ENCODE results near the gene CENPV. TPM values are rescaled to one million over a fixed set of nuclear protein-coding genes. Genes with fewer than 3 reads are reported as not detected.
A peak's percentile ranks its signal among the peaks of the same experiment; 100 is the strongest.
"Not testable (repeated sequence)": the region's sequence is repeated elsewhere in the genome, so short reads cannot be mapped to it uniquely, and the experiment has no call there.

CENPV gene
- total RNA-seq, 5 donors from 2014 or later (not counting 1 experiment from before 2014, with no cell fraction given) = 12.7 to 20.0 (median 17.8) TPM

DNA sequence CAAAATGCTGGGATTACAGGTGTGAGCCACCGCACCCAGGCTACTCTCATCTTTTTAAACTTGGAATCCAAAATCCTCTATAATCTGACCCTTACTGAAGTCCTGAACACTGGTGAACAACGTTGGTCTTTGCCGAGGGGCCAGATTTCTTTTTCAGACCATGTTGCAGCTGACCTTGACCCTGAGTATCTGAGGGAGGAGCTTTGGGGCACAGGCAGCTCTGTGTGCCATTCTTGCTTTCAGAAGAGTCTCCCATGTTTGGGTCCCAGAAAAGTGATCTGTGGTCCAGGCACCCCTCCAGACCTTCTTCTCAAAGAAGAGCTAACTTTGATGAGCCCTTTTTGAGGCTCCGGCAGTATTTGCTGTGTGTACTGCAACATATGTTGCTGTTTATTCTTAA lies 50.4 kb downstream of the CENPV start:
- no peak for ATAC-seq (replicated peaks in 1 of 4)
- ChIA-PET POLR2A (no interaction called here), CTCF (interaction anchor here in 1 of 2 donors (0.7 kb wide), 1 partner anchor 13 kb away, joined by 3 read pairs; no protein-coding TSS in a partner anchor)
- DNase-seq = no peak
- Histone ChIP-seq H3K4me3 (ENCODE audit: control insufficient read depth in 1 of 2, extremely low read depth in 1 of 2, low read length in 1 of 2) (no peak overlapping the region), H3K36me3 (ENCODE audit: control insufficient read depth in 2 of 2, extremely low read depth in 1 of 2, insufficient read depth in 1 of 2, low read length in 1 of 2) (peaks cover 5 to 20% of the 10 kb centered on the region in 2 donors), H3K27me3 (replicated peaks in 1 of 2; ENCODE audit: control insufficient read depth in 2 of 2, extremely low read depth in 1 of 2, insufficient read depth in 2 of 2, low read length in 1 of 2) (no peaks in the 10 kb centered on the region), H3K4me1 (ENCODE audit: control insufficient read depth in 1 of 2, extremely low read depth in 1 of 2, insufficient read depth in 2 of 2, low read length in 2 of 2) (peaks cover 0 to 10% of the 10 kb centered on the region in 2 experiments), H3K27ac (ENCODE audit: low read length) (no peak overlapping the region), H3K9me3 (no peaks in the 10 kb centered on the region)
- no peak overlapping the region for H3K4me3 Mint-ChIP-seq
- WGBS (ENCODE audit: insufficient coverage) = 100% methylated on average over 1 of the region's 4 CpGs
- H3K36me3 Mint-ChIP-seq = peaks cover 29% of the 10 kb centered on the region
- H3K27ac Mint-ChIP-seq = no peak overlapping the region
- peaks cover 13% of the 10 kb centered on the region in 3 donors for H3K4me1 Mint-ChIP-seq
- no peaks in the 10 kb centered on the region for H3K9me3 Mint-ChIP-seq
- H3K27me3 Mint-ChIP-seq = no peaks in the 10 kb centered on the region

DNA sequence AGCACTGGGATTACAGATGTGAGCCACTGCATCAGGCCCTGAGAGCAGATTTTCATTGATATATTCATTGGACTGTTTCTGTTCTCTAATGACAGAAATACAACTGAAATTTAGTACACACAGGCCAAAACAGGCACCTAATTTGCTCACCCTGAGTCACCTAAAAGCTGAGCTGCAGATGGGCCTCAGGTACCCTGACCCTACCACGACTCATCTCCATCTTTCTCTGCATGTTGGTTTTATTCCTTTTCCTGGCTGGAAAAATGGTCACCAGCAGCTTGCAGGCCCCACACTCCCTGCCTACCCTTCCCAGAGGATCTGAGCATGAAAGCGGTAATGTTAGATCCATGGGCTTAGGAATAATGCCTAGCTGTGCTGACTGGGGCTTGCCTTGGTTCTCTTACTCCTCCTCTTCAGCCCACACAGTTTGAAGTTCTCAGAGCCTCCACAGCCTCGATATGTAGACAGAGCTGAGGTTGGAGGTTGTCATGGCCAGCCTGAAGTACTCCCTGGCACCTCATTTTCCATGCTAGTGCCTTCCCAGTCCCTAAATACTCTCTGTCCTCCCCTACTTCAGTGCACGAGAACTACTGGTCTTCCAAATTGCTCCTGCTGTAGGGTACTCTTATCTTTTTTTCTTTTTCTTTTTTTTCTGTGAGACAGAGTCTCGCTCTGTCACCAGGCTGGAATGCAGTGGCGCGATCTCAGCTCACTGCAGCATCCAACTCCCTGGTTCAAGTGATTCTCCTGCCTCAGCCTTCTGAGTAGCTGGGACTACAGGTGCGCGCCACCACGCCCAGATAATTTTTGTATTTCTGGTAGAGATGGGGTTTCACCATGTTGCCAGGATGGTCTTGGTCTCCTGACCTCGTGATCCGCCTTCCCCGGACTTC lies 51.1 kb downstream of the CENPV start:
- H3K27ac Mint-ChIP-seq = no peak overlapping the region

DNA sequence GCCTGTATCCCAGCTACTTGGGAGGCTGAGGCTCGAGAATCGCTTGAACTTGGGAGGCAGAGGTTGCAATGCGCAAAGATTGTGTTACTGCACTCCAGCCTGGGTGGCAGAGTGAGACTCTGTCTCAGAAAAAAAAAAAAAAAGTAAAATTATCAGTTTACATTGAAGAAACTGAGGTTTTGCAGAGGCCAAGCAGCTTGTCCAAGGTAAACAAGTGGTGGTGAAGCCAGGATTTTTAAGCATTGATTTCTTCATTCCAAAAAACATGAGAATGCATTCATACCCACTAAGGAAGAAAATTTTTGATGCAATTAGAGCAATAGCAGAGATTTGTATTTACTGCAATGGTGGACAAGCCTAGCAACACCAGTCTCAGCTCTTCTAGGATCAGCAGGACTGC lies 52.7 kb downstream of the CENPV start:
- H3K27ac Mint-ChIP-seq = no peak overlapping the region
- no peaks in the 10 kb centered on the region for H3K9me3 Mint-ChIP-seq
- DNase-seq (no peak), ATAC-seq (replicated peaks in 1 of 4) (no peak)
- Histone ChIP-seq H3K9me3 (no peaks in the 10 kb centered on the region), H3K4me3 (ENCODE audit: control insufficient read depth in 1 of 2, extremely low read depth in 1 of 2, low read length in 1 of 2) (no peak overlapping the region), H3K36me3 (ENCODE audit: control insufficient read depth in 2 of 2, extremely low read depth in 1 of 2, insufficient read depth in 1 of 2, low read length in 1 of 2) (peaks cover 5 to 17% of the 10 kb centered on the region in 2 donors), H3K4me1 (ENCODE audit: control insufficient read depth in 1 of 2, extremely low read depth in 1 of 2, insufficient read depth in 2 of 2, low read length in 2 of 2) (peaks cover 0 to 14% of the 10 kb centered on the region in 2 experiments), H3K27ac (ENCODE audit: low read length) (no peak overlapping the region), H3K27me3 (replicated peaks in 1 of 2; ENCODE audit: control insufficient read depth in 2 of 2, extremely low read depth in 1 of 2, insufficient read depth in 2 of 2, low read length in 1 of 2) (no peaks in the 10 kb centered on the region)
- peaks cover 24% of the 10 kb centered on the region for H3K36me3 Mint-ChIP-seq
- H3K27me3 Mint-ChIP-seq = no peaks in the 10 kb centered on the region
- POLR2A ChIA-PET = no interaction called here
- CTCF ChIA-PET = no interaction called here
- WGBS (ENCODE audit: insufficient coverage) = 100% methylated on average over 1 of the region's 3 CpGs
- peaks cover 14 to 28% (median 27%) of the 10 kb centered on the region in 3 donors for H3K4me1 Mint-ChIP-seq
- no peak overlapping the region for H3K4me3 Mint-ChIP-seq

More for the DNA sequence above, 51.1 kb downstream of the CENPV start:
- DNase-seq = no peak
- no peak overlapping the region for H3K4me3 Mint-ChIP-seq
- Histone ChIP-seq H3K36me3 (ENCODE audit: control insufficient read depth in 2 of 2, extremely low read depth in 1 of 2, insufficient read depth in 1 of 2, low read length in 1 of 2) (peaks cover 5 to 20% of the 10 kb centered on the region in 2 donors), H3K4me1 (ENCODE audit: control insufficient read depth in 1 of 2, extremely low read depth in 1 of 2, insufficient read depth in 2 of 2, low read length in 2 of 2) (peaks cover 0 to 14% of the 10 kb centered on the region in 2 experiments), H3K4me3 (ENCODE audit: control insufficient read depth in 1 of 2, extremely low read depth in 1 of 2, low read length in 1 of 2) (no peak overlapping the region), H3K9me3 (no peaks in the 10 kb centered on the region), H3K27me3 (replicated peaks in 1 of 2; ENCODE audit: control insufficient read depth in 2 of 2, extremely low read depth in 1 of 2, insufficient read depth in 2 of 2, low read length in 1 of 2) (no peaks in the 10 kb centered on the region), H3K27ac (ENCODE audit: low read length) (no peak overlapping the region)
- H3K4me1 Mint-ChIP-seq = peaks cover 14 to 19% (median 19%) of the 10 kb centered on the region in 3 donors
- WGBS (ENCODE audit: insufficient coverage) = 99% methylated on average over 8 of the region's 13 CpGs
- no peaks in the 10 kb centered on the region for H3K9me3 Mint-ChIP-seq
- no peaks in the 10 kb centered on the region for H3K27me3 Mint-ChIP-seq
- CTCF ChIA-PET = interaction anchor here in 1 of 2 donors (0.7 kb wide), 1 partner anchor 400 kb away, joined by 6 read pairs; no protein-coding TSS in a partner anchor
- peaks cover 25% of the 10 kb centered on the region for H3K36me3 Mint-ChIP-seq
- POLR2A ChIA-PET = no interaction called here
- no peak for ATAC-seq (replicated peaks in 1 of 4)

DNA sequence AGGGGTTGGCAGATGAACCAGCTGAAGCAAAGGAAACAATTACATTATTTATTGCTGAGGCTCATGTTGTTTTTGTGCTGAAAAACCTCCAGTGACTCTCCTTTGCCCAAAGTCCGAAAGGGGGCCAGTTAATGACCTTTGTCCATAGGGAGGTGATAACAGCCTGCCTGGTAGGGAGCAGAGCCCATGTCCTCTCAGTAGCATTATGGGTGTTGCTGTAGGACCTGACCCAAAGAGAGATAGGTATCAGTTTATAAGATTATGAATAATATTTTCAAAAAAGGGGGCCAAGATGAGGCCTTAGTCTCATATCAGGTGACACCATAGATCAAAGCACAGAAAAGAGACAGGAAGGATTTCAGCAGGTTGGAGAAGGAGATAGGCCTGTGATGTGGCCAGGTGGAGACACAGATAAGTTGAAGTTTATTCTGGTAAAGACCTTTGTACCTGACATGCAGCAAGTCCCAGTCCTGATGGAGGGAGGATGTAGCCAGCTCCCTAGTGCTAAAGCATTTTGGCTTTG lies 55.1 kb downstream of the CENPV start:
- H3K9me3 Mint-ChIP-seq = no peaks in the 10 kb centered on the region

GRCh38 chr17:16297367-16298139 lies 55.7 kb downstream of the CENPV start:
- Histone ChIP-seq H3K36me3 (ENCODE audit: control insufficient read depth in 2 of 2, extremely low read depth in 1 of 2, insufficient read depth in 1 of 2, low read length in 1 of 2) (peaks cover 5 to 8% of the 10 kb centered on the region in 2 donors), H3K4me3 (ENCODE audit: control insufficient read depth in 1 of 2, extremely low read depth in 1 of 2, low read length in 1 of 2) (no peak overlapping the region), H3K27ac (ENCODE audit: low read length) (no peak overlapping the region), H3K27me3 (replicated peaks in 1 of 2; ENCODE audit: control insufficient read depth in 2 of 2, extremely low read depth in 1 of 2, insufficient read depth in 2 of 2, low read length in 1 of 2) (no peaks in the 10 kb centered on the region), H3K4me1 (ENCODE audit: control insufficient read depth in 1 of 2, extremely low read depth in 1 of 2, insufficient read depth in 2 of 2, low read length in 2 of 2) (peaks cover 0 to 14% of the 10 kb centered on the region in 2 experiments), H3K9me3 (no peaks in the 10 kb centered on the region)
- no peak for DNase-seq
- Mint-ChIP-seq H3K9me3 (no peaks in the 10 kb centered on the region), H3K27me3 (no peaks in the 10 kb centered on the region), H3K27ac (peak overlapping the region; percentile 58 to 66), H3K4me1 (peaks cover 14 to 28% (median 28%) of the 10 kb centered on the region in 3 donors), H3K36me3 (peaks cover 17% of the 10 kb centered on the region), H3K4me3 (no peak overlapping the region)
- POLR2A ChIA-PET = no interaction called here
- no peak for ATAC-seq (replicated peaks in 1 of 4)
- CTCF ChIA-PET = no interaction called here
- WGBS (ENCODE audit: insufficient coverage) = 96% methylated on average over 6 of the region's 11 CpGs

More for the DNA sequence above, 55.1 kb downstream of the CENPV start:
- Histone ChIP-seq H3K27ac (ENCODE audit: low read length) (no peak overlapping the region), H3K9me3 (no peaks in the 10 kb centered on the region), H3K36me3 (ENCODE audit: control insufficient read depth in 2 of 2, extremely low read depth in 1 of 2, insufficient read depth in 1 of 2, low read length in 1 of 2) (peaks cover 5 to 10% of the 10 kb centered on the region in 2 donors), H3K4me1 (ENCODE audit: control insufficient read depth in 1 of 2, extremely low read depth in 1 of 2, insufficient read depth in 2 of 2, low read length in 2 of 2) (peaks cover 0 to 14% of the 10 kb centered on the region in 2 experiments), H3K4me3 (ENCODE audit: control insufficient read depth in 1 of 2, extremely low read depth in 1 of 2, low read length in 1 of 2) (no peak overlapping the region), H3K27me3 (replicated peaks in 1 of 2; ENCODE audit: control insufficient read depth in 2 of 2, extremely low read depth in 1 of 2, insufficient read depth in 2 of 2, low read length in 1 of 2) (no peaks in the 10 kb centered on the region)
- Mint-ChIP-seq H3K4me1 (peaks cover 14 to 26% (median 26%) of the 10 kb centered on the region in 3 donors), H3K4me3 (no peak overlapping the region), H3K27me3 (no peaks in the 10 kb centered on the region), H3K36me3 (peaks cover 24% of the 10 kb centered on the region), H3K27ac (peak overlapping the region; percentile 57 to 58)
- no CpG with 5 or more reads among the region's 1 CpG for WGBS (ENCODE audit: insufficient coverage)
- ChIA-PET POLR2A (no interaction called here), CTCF (no interaction called here)
- ATAC-seq (replicated peaks in 1 of 4) (peak in 2 of 4 experiments; percentile 26 to 55), DNase-seq (no peak)

GRCh38 chr17:16296072-16296471 lies 57.2 kb downstream of the CENPV start:
- H3K4me3 ChIP-seq (ENCODE audit: control insufficient read depth in 1 of 2, extremely low read depth in 1 of 2, low read length in 1 of 2); POLR2A ChIA-PET; H3K27me3 Mint-ChIP-seq: not testable (repeated sequence)

More at GRCh38 chr17:16296072-16296471, 57.2 kb downstream of the CENPV start:
- not testable (repeated sequence) for H3K9me3 ChIP-seq; H3K27ac ChIP-seq (ENCODE audit: low read length); H3K4me3 Mint-ChIP-seq; DNase-seq; H3K9me3 Mint-ChIP-seq; H3K27me3 ChIP-seq (replicated peaks in 1 of 2; ENCODE audit: control insufficient read depth in 2 of 2, extremely low read depth in 1 of 2, insufficient read depth in 2 of 2, low read length in 1 of 2); H3K27ac Mint-ChIP-seq; ATAC-seq (replicated peaks in 1 of 4); H3K36me3 ChIP-seq (ENCODE audit: control insufficient read depth in 2 of 2, extremely low read depth in 1 of 2, insufficient read depth in 1 of 2, low read length in 1 of 2)
- H3K4me1 Mint-ChIP-seq = peaks cover 20 to 31% (median 28%) of the 10 kb centered on the region in 3 donors
- peaks cover 15% of the 10 kb centered on the region for H3K36me3 Mint-ChIP-seq
- CTCF ChIA-PET = interaction anchor here in 1 of 2 donors (0.5 to 0.6 kb wide), 2 partner anchors 24 to 1096 kb away, joined by 3 to 5 read pairs; no protein-coding TSS in a partner anchor
- peaks cover 2 to 14% of the 10 kb centered on the region in 2 experiments for H3K4me1 ChIP-seq (ENCODE audit: control insufficient read depth in 1 of 2, extremely low read depth in 1 of 2, insufficient read depth in 2 of 2, low read length in 2 of 2)
- 100% methylated on average over 1 of the region's 3 CpGs for WGBS (ENCODE audit: insufficient coverage)

Data from T-cell (primary cell).